Stromal cell of bone marrow (primary cell): ENCODE results near the gene CD8B.
A peak's percentile ranks its signal among the peaks of the same experiment; 100 is the strongest.
"Not testable (repeated sequence)": the region's sequence is repeated elsewhere in the genome, so short reads cannot be mapped to it uniquely, and the experiment has no call there.

Experiments
- DNase-seq: peaks from one replicate; pipeline ENCODE4 v3.0.0-alpha.2; 2012; ENCODE audit warnings: low read depth

The CD8B gene

DNA sequence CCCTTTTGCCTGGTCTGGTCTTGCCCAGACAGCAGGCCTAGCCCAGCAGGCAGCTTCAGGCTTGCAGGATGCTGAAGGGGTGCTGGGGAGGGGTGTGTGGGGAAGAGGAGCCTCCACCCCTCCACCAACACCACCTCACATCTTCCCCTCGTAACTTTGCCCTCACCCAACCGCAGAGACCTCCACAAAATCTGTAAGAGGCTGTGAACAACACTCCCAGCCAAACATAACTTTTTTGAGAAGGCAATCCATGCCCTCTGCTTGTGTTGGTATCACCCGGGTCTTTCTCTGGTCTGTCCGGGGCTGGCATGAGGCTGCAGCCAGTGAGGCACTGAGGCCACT is 26.2 kb downstream of the CD8B start:
- DNase-seq: not testable (repeated sequence)

DNA sequence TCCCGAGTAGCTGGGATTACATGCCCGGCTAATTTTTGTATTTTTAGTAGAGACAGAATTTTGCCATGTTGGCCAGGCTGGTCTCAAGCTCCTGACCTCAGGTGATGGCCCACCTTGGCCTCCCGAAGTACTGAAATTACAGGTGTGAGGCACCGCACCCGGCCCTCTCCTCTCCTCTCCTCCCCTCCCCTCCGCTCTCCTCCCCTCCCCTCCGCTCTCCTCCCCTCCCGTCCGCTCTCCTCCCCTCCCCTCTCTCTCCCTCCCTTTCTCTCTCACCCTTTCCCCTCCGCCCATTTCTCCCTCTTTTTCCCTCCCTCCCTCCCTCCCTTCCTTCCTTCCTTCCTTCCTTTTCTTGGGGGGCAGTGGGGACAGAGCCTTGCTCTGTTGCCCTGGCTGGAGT is 28.4 kb downstream of the CD8B start:
- DNase-seq: no peak

DNA sequence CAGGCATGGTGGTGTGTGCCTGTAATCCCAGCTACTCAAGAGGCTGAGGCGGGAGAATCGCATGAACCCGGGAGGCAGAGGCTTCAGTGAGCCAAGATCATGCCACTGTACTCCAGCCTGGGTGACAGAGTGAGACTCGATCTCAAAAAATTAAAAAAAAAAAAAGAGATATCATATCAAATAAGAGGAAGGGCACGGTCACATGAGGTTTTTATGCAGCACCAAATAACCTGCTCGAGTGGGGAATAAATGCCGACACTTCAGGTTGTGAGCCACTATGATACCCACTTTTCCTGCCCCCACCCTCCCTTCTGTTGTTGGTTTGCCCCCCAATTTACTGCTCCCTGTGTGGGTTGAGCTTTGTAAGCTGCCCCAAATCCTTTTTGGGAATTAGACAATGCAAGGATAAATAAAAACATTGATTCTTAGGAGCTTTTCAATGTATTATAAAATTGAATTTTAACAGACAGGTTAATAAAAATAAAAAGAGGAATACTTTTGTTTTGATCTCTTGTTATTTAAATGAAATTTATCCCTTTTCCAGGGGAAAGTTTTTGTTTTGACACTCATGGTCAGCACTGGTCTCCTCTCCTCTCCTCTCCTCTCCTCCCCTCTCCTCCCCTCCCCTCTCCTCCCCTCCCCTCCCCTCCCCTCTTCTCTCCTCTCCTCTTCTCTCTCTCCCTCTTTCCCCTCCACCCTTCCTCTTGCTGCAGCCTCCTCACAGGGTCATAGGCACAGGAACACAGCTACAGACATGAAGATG is 29.2 kb downstream of the CD8B start:
- DNase-seq: no peak

DNA sequence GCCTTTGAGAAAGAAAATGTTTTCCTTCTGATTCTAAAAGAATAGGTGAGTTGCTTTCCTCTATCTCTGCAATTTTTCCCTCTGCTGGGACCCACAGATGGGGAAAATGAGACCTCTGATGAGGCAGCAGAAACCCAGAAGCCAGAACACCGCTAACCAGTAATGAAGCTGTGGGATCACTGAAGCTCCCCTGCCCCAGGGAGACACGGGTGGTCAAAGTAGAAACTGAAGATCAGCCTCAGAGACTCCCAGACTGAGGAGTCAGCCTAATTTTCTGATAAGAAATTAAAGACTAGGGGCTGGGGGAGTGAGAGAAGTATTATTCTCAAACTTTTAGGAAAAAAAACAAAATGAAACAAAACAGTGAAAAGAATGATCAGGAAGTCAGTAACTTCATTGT is 30.1 kb downstream of the CD8B start:
- no peak for DNase-seq

DNA sequence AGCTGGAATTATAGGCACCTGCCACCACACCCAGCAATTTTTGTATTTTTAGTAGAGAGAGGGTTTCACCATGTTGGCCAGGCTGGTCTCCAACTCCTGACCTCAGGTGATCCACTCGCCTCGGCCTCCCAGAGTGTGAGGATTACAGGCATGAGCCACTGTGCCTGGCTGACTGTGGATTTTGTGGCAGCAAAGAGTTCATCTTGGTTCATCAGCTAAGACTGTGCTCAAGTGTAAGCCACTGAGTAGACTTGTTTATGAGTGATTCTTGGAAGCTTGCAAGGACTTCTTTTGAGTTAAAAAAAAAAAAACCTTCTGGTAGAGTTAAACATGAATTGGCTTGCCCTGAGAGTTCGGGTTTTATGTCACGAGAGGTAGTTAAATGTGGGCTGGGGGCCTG is 34.7 kb downstream of the CD8B start:
- DNase-seq: no peak

- DNase-seq: no peak
Observed at GRCh38 chr2:86825693-86826381, 35.8 kb downstream of the CD8B start.

DNA sequence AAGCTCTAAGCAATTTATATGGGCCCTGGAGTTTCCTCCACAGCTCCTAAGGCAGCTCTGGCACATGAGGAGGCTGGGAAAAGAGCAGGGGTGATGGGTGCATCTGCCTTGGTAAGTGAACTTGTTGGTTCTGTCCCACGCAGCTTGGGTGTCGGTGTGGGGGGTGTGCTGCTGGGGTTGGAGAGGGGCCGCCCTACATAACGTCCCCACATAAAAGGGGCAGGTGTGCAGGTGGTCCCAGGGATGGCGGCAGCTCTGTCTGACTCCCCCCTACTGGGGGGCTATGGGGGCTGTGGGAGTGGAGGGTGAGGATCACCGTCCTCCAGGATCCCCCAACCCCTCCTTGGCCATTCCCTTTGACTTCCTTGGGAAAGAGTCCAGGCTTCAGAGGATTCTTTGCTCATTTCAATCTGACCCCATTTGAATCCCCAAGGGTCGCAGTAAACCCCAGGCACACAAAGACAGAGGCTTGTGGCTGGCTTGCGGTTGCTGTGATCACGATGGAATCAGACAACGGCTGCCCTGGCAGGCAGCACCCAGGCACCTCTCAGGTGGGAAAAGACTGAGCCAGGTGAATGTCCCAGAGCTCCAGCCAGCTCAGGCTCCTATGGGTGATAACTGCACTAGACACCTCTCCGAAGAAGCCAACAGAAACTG is 36.5 kb downstream of the CD8B start:
- no peak for DNase-seq

GRCh38 chr2:86822668-86823345 is 38.9 kb downstream of the CD8B start:
- DNase-seq: no peak

DNA sequence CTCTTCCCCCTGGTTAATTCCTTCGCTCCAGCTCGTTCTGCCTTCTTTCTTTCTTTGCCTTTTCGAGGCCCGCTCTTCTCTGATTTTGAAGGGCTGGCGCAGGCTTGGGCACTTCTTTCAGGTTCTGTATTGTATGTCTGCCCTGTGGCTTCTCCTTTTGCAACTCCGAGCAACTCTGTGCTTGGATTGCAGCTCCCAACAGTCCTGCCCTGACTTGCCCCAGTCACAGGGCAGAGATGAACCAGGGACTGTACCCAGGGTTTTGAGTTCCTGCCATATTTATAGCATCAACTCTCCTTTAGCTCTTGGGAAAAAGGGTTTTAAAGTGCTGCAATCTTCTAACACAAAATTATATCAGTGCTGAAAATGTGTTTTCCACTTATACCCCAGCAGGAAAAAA is 39.8 kb downstream of the CD8B start:
- DNase-seq: no peak

DNA sequence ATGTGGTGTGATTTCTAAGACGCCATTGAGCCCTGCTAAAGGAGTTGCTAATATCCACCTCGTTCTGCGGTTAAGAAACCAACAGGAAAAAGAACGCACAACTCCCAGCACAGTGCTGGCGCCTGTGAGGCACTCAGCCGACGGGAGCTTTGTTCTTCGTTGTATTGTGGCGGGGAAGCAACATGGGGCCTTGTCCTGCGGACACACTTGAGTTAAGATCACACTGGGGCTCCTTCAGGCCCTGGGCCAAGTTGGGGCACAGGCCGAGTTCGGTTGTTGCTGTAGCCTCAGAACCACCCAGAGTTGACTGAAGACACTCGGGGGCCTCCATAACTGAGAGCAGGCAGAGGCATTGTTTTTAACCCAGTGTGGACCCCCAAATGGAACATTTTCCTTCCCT is 40.4 kb downstream of the CD8B start:
- DNase-seq: no peak

GRCh38 chr2:86818957-86819356 is 42.7 kb downstream of the CD8B start:
- no peak for DNase-seq

DNA sequence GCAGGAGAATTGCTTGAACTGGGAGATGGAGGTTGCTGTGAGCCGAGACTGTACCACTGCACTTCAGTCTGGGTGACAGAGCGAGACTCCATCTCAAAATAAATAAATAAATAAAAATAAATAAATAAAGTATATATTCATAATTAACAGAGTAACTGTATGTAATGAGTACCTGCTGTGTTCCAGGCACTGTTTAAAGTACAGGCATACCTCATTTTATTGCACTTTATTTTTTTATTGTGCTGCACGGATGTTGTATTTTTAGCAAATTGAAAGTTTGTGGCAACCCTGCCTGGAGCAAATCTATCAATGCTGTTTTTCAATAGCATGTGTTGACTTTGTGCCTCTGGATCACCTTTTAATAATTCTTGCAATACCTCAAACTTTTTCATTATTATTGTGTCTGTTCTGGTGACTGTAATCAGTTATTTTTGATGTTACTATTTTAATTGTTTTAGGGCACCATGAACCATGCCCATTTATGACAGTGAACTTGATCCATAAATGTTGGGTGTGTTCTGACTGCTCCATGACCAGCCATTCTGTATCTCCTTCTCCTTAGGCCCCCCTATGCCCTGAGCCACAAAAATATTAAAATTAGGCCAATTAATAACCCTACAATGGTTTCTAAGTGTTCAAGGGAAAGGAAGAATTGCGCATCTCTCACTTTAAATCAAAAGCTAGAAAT is 43.4 kb downstream of the CD8B start:
- DNase-seq: no peak

- no peak for DNase-seq
Observed at GRCh38 chr2:86815611-86816010, 46.1 kb downstream of the CD8B start.

GRCh38 chr2:86809481-86810121 is 52.1 kb downstream of the CD8B start:
- DNase-seq: no peak

DNA sequence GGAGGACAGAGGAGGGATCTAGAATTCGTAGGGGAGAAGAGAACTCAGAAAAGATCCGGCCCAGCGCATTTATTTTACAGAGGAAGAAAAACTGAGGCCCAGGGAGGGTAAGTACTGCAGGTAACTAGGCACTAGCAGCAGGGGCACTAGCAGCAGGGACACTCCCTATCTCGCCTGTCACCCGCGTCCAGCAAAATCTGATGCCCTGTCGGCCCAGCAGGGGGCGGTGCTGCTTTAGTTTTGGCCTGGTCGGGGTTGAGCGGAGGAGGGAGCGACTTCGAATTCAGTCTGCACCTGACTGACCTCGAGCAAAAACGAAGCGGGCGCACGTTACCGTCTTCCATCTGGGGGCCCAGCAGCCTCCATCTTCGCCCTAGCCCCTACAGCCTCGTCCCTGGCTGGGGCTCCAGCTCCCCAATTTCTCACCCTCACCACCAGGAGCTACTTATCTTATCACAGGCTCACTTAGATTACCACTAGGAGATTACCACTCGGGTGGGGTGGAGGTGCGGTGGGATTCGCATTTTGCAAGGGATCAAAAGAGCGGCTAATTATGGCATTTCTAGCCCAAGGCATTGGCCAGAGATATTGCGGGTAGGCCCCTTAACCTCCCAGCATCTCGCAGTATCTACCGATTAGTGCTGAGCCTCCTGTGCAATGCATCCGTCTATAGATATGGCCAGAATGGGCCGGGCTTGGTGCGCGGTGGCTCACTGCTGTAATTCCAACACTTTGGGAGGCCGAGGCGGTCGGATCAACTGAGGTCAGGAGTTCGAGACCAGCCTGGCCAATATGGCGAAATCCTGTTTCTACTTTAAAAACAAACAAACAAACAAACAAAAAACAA is 53.1 kb downstream of the CD8B start:
- peak; percentile 31 for DNase-seq

DNA sequence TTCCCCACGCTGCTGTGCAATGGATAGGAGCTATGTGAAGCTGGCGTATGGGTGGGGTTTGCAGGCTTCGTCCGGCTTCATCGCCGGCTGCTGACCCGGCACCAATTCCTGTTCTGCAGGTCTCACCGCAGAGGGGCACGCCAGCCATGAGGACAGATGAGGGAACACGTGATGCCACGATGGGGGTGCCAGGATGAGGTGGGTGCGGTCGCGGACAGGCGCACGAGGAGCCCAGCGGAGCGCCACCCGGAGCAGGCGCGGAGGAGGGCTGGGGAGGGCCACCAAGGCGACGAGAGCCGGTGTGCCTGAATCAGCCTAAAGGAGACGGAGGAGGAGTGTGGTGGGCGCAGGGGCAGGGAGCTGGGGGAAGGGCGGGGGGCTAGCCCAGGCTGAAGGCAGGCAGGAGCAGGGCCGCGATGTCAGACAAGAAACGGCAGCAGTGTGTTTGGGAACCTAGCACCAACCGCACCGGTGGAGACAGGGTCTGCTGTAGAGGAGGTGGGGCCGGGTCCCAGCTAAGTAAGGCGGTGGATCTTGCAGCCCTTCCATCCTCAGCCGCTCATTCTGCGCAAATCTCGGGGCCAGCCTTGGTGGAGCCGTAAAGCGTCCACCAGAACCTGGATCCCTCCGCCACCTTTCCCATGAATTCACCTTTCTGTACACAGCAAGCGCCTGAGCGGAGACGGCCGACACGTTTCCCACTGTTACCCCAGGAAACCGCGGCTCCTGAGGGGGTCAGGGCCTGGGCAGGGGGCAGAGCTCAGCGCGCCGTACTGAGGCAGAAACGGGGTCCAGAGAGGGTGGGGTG is 54.0 kb downstream of the CD8B start:
- DNase-seq: no peak

GRCh38 chr2:86807133-86807467 is 54.6 kb downstream of the CD8B start:
- no peak for DNase-seq

- no peak for DNase-seq
Observed at GRCh38 chr2:86806059-86806857, 55.4 kb downstream of the CD8B start.
